IPS DF 4.7 (cell line): Measurements from ENCODE around the gene C12orf76.
"Not testable (repeated sequence)": the region's sequence is repeated elsewhere in the genome, so short reads cannot be mapped to it uniquely, and the experiment has no call there.

Experiments
- DNase-seq: peaks from one replicate; pipeline ENCODE4 v3.0.0-alpha.2; 2013; ENCODE audit warnings: low spot score; ENCODE audit errors: extremely low read depth

The C12orf76 gene

DNA sequence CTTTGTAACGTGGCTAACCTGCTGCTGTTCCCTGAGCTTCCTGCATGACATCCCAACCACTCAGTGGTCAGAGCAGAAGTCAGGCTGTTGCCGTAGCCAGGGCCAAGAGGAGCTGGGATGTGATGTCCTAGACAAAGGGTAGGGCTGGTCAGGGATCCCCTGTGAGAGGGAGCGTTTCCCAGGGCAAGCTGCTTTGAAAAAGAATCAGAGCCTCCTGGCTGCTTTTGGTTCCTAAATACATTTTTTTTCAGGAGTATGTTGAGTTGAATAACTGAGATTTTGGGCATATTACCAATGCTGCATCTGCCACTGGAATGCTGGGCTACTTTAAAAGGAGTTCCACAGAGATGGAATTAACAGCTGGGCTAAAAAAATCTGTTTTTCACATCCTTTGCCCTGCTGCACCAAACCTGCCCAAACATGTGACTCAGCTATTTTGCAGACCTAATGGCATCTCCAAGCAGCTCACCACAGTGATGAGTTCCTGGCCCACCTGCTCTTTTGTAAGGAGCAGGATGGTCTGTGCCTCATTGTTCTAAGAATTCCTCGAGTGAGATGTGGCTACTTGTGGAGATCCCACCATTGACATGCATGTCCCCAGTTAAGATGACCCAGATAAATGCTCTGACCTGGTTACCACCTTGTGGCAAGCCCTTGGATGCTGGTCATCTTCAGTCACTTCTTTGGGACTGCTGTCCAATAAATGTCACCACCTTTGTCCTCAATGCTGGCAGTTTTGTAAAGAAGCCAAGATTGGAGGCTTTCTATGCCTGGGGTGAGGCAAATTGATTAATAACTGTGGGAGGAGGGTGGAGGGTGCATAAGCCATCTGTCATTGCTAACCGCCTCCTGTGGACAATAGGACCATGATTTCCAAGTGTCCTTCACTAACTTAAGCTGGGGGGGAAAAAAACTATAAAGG is 25.0 kb downstream of the C12orf76 start:
- DNase-seq, result no peak

DNA sequence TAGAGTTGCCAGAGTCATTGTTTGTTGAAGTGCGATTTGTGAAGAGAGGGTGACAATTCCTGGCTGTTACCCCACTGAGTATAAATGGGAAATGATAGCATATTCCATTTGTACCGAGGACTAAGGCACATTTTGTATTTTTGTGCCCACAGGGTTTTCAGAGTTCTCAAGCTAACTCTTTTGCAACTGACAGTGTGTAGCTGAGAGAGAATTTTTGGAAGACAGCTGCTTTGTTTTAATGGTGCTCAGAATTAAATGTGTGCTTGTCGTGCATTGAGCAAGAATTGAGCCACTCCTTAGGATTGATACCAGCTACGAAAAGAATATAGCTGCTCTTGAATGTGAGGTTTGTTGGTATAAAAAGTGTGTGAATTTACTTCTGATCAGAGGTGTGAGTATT is 27.4 kb downstream of the C12orf76 start:
- DNase-seq, result no peak

DNA sequence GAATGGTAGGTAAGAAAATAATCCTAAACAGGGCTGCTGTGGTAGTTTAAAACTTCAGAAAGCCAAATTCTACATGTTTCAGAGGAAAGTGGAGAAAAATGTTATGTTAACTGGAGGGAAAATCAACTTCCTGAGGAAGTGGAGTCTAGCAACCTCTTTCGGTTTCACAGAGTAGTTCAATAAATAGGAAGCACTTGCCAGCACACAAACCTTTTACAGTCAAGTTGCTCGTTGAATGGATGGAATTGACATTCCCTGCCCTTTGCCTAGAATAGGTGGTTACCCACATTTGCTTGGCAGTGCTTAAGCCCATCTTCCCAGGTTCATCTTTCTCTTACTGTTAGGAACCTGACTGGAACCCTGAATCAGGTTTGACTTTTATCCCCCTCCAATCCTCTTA is 33.2 kb downstream of the C12orf76 start:
- no peak for DNase-seq

DNA sequence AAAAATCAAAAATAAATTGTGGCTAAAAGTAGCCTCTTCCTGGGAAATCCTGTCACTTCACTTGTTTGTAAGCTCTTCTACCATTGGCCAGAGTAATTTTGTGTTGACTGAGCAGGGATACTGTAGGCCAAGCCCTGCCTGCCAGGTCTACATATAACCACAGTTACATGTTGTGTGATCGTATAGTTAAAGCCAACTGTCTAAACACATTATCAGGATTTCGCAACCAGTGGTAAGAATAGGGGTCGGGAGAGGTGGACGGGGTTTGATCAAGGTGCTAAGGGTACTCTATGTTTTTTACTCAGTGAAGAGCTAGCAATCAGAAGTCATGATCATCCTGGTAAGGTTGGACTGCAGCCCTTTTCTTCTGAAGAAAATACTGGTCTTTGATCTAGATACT is 35.7 kb downstream of the C12orf76 start:
- no peak for DNase-seq

DNA sequence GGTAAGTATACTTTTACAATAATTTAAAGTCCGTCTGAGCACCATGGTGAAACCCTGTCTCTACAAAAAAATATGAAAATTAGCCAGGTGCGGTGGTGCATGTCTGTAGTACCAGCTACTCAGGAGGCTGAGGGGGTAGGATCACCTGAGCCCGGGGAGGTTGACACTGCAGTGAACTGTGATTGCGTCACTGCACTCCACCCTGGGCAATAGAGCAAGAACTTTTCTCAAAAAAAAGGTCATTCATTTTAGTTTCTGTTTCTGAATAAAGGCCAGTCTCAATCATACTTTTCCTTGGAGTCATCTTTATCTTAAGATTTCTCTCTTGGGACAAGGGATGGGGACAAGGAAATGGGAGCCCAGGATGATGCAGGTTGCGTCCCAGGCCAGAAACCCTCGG is 36.2 kb downstream of the C12orf76 start:
- no peak for DNase-seq

DNA sequence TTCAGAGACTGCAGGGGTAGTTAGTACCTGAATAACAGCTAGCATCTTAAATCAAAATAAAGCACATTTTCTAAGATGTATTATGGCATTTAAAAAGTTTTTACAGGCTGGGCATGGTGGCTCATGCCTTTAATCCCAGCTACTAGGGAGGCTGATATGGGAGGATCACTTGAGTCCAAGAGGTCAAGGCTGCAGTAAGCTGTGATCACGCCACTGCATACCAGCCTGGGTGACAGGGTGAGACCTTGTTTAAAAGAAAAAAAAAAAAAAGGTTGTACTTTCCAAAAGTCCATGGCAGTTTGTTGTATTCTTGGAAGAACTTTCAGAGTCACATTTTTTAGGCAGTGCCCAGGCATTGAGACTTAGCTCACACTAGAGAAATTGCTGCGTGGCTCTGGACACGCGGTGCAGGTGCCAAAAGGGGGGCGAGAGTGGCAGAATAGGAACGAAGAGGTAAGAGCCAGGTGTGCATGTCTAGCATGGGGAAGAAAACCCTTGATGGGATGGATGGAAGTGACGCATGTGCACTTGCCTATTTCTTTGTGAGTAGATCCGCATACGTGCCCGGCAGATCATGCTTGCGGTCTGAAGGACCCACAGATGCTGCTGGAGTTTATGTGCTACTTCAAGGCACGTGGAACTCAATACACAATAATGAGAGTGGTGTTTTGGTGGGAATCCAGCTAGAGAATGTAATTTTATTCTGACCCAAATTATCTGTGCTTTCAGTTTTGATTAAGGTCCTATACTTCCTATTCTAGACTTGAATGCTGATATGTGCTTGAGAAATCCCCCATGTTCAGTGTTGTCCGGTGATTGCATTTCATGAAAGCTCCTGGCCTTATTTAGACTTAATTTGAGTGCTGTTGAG is 37.2 kb downstream of the C12orf76 start:
- no peak for DNase-seq

DNA sequence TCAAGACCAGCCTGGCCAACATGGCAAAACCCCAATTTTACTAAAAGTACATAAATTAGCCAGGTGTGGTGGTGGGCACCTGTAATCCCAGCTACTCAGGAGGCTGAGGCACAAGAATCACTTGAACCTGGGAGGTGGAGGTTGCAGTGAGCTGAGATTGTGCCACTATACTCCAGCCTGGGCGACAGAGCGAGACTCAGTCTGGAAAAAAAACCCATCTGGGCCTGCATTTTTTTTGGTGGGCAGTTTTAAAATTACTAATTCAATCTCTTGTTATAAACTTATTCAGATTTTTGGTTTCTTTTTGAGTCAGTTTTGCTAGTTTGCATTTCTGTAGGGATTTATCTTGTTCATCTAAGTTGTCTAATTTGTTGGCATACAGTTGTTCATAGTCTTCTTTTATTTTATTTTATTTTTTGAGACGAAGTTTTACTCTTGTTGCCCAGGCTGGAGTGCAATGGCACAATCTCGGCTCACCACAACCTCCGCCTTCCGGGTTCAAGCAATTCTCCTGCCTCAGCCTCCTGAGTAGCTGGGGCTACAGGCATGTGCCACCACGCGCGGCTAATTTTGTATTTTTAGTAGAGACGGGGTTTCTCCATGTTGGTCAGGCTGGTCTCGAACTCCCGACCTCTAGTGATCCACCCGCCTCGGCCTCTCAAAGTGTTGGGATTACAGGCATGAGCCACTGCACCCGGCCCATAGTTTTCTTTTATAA is 39.5 kb downstream of the C12orf76 start:
- DNase-seq, result not testable (repeated sequence)

GRCh38 chr12:110007881-110008280 is 40.4 kb downstream of the C12orf76 start:
- DNase-seq, result no peak

DNA sequence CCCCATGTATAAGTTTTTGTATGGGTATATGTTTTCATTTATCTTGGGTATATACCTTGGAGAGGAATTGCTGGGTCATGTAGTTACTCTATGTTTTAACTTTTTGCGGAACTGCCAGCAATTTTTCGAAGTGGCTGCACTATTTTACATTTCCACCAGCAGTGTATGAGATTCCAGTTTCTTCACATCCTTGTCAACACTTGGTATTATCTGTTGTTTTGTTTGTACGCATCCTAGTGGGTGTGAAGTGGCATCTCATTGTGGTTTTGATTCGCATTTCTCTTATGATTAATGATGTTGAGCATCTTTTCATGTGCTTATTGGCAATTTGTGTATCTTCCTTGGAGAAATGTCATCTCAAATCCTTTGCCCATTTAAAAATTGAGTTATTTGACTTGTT is 42.2 kb downstream of the C12orf76 start:
- DNase-seq, result no peak

- DNase-seq, result no peak
Observed at GRCh38 chr12:110005319-110005973, 42.9 kb downstream of the C12orf76 start.

DNA sequence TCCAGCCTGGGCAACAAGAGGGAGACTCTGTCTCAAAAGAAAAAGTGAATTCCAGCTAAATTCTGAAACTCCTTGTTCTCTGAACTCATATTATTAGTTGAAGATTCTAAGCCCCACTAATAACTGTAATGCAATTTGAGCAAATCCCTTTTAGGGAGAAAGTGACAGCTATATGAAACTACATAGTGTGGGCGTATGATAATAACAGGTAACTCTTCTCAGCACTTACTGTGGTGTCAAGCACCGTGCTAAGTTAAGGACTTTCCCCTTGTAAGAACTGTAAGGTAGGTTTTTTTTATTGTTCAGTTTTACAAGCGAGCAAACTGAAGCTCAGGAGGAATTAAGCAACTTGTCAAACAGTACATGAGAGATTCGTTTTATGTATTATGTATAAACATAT is 43.7 kb downstream of the C12orf76 start:
- no peak for DNase-seq

DNA sequence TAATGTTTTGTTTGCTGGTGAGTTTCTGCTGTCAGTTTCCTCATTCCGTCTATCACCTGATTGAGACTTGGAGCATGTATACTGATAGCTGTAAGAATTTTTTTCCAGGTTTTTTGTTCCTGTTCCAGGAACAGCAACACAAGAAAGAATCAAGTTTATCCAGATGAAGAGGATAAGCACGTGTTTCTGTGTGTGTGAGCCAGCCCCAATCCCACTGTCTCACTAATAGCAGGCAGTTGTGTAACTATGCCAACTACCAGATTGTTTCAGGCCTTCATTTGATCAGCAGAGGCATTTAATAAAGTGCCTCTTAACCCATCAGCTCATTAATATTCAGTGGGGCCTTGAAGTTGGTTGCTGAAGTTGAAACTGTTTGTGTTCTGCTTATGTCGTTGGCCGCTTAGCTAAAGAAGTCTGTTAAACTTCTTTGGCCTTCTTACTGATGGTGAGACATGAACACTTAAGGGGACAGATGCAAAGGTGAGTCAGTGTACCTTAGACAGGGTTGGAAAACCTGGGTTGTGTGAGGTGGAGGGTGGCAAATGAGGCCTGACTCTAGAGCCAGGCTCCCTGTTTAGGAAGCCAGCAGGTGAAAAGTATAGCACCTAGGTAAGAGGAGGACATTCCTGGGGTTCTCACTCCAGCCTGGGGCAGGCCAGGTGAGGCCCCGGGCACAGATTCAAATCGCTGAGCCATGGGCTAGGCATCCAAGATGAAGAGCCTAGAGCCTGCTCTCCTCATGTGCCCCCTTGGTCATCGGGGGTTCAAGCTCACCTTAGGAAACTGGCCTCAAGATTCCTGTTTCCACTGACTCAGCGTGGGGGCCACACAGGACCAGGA is 45.4 kb downstream of the C12orf76 start:
- DNase-seq, result no peak

DNA sequence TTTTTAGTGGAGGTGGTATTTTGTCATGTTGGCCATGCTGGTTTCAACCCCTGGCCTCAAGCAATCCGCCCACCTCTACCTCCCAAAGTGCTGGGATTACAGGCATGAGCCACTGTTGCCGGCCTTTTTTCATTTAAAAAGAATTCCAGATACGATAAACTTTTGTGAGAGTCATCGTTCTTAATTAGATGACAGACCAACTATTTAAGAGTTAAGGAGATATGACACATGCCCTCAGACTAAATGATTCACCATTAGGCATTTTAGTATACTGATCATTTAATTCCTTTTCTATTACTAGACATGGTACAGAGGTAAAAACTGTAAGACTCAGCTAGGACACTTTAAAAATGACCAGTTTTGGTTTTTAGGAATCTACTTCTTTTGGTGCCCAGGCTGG is 46.7 kb downstream of the C12orf76 start:
- DNase-seq, result no peak

GRCh38 chr12:109999983-110000505 is 48.3 kb downstream of the C12orf76 start:
- no peak for DNase-seq

GRCh38 chr12:109999649-109999971 is 48.7 kb downstream of the C12orf76 start:
- no peak for DNase-seq

- peak; percentile 89 for DNase-seq
Observed at GRCh38 chr12:109998904-109999648, 49.2 kb downstream of the C12orf76 start, which contains the start of gene ANKRD13A. Gene ANKRD13A (plus strand): TSS chr12:109999430. CDS start chr12:109999689, 259 bp downstream.

GRCh38 chr12:109998241-109998903 is 50.0 kb downstream of the C12orf76 start:
- DNase-seq, result no peak

GRCh38 chr12:109997393-109997792 is 50.9 kb downstream of the C12orf76 start:
- no peak for DNase-seq

GRCh38 chr12:109996483-109996853 is 51.9 kb downstream of the C12orf76 start:
- DNase-seq, result no peak
